GM21360 (cell line): Measurements from ENCODE around the gene SGMS2.

Experiments used
- ATAC-seq: cut with Tn5 transposase; IDR thresholded peaks from one replicate; pipeline ENCODE4 v1.9.1; 2021; ENCODE audit warnings: mild to moderate bottlenecking, moderate library complexity; ENCODE audit not compliant: unreplicated experiment

SGMS2 gene

GRCh38 chr4:107824350-107825071 is at the start of gene SGMS2:
Gene SGMS2, plus strand, starts transcription at chr4:107824932. Its CDS starts 70,622 bp downstream, at chr4:107895554.
- ATAC-seq = peak; percentile 77

GRCh38 chr4:107777890-107778289 is 46.8 kb upstream of the SGMS2 start:
- no peak for ATAC-seq

GRCh38 chr4:107778784-107779530 is 45.8 kb upstream of the SGMS2 start:
- no peak for ATAC-seq

- ATAC-seq = no peak
Measured at GRCh38 chr4:107780665-107781064, 44.1 kb upstream of the SGMS2 start.

- ATAC-seq = no peak
Measured at GRCh38 chr4:107791902-107792301, 32.8 kb upstream of the SGMS2 start.

GRCh38 chr4:107792711-107793110 is 32.0 kb upstream of the SGMS2 start:
- no peak for ATAC-seq

- no peak for ATAC-seq
Measured at GRCh38 chr4:107793996-107794395, 30.7 kb upstream of the SGMS2 start.

- no peak for ATAC-seq
Measured at GRCh38 chr4:107799669-107800450, 24.9 kb upstream of the SGMS2 start.

GRCh38 chr4:107800706-107801105 is 24.0 kb upstream of the SGMS2 start:
- ATAC-seq = no peak

- ATAC-seq = no peak
Measured at GRCh38 chr4:107801766-107802211, 22.9 kb upstream of the SGMS2 start.

- no peak for ATAC-seq
Measured at GRCh38 chr4:107804956-107805355, 19.8 kb upstream of the SGMS2 start.

GRCh38 chr4:107806196-107806595 is 18.5 kb upstream of the SGMS2 start:
- no peak for ATAC-seq

- ATAC-seq = no peak
Measured at GRCh38 chr4:107808572-107808971, 16.2 kb upstream of the SGMS2 start.

- no peak for ATAC-seq
Measured at GRCh38 chr4:107809210-107809609, 15.5 kb upstream of the SGMS2 start.

- ATAC-seq = no peak
Measured at GRCh38 chr4:107814758-107815157, 10.0 kb upstream of the SGMS2 start.

GRCh38 chr4:107815158-107815557 is 9.6 kb upstream of the SGMS2 start:
- no peak for ATAC-seq

GRCh38 chr4:107818301-107818910 is 6.3 kb upstream of the SGMS2 start:
- ATAC-seq = no peak

GRCh38 chr4:107823870-107824349 is 822 bp upstream of the SGMS2 start:
- no peak for ATAC-seq

GRCh38 chr4:107825072-107825824 is 516 bp downstream of the SGMS2 start:
- ATAC-seq = peak; percentile 23

- ATAC-seq = no peak
Measured at GRCh38 chr4:107826421-107826980, 1.8 kb downstream of the SGMS2 start.
